Measurements from ENCODE around the gene GALNT18.

GALNT18 gene

GRCh38 chr11:11535611-11536010, 86.2 kb downstream of the GALNT18 start (continued):
- no peak for TF ChIP-seq ZNF8 (CRISPR knock-in tag; IDR thresholded peaks at IDR 0.05)
- TF ChIP-seq ZFP30 (CRISPR knock-in tag; IDR thresholded peaks at IDR 0.05) = no peak

- ATAC-seq = no peak
- TF ChIP-seq TOX (CRISPR knock-in tag; IDR thresholded peaks at IDR 0.05; ENCODE audit: borderline replicate concordance) = no peak
- TF ChIP-seq TCF4 (CRISPR knock-in tag; IDR thresholded peaks at IDR 0.05; ENCODE audit: borderline replicate concordance) = no peak
- TF ChIP-seq ARNTL (CRISPR knock-in tag; IDR thresholded peaks at IDR 0.05; ENCODE audit: borderline replicate concordance, low read depth) = no peak
- no peak for TF ChIP-seq ISL1 (CRISPR knock-in tag; IDR thresholded peaks at IDR 0.05)
- no peak for TF ChIP-seq PATZ1 (CRISPR knock-in tag; IDR thresholded peaks at IDR 0.05; ENCODE audit: borderline replicate concordance)
Observed at GRCh38 chr11:11534981-11535380, 86.8 kb downstream of the GALNT18 start.

- TF ChIP-seq CSRNP3 (CRISPR knock-in tag; IDR thresholded peaks at IDR 0.05) (no peak), ZNF565 (CRISPR knock-in tag; conservative IDR thresholded peaks at IDR 0.05; ENCODE audit: low read depth) (no peak), TOX (CRISPR knock-in tag; IDR thresholded peaks at IDR 0.05; ENCODE audit: borderline replicate concordance) (no peak), TCF4 (CRISPR knock-in tag; IDR thresholded peaks at IDR 0.05; ENCODE audit: borderline replicate concordance) (no peak), GLIS3 (CRISPR knock-in tag; IDR thresholded peaks at IDR 0.05) (no peak)
- no peak for ATAC-seq
Observed at GRCh38 chr11:11533751-11534150, 88.1 kb downstream of the GALNT18 start.

- no peak for ATAC-seq
Observed at GRCh38 chr11:11533057-11533456, 88.7 kb downstream of the GALNT18 start.

GRCh38 chr11:11532574-11532973, 89.2 kb downstream of the GALNT18 start:
- no peak for ATAC-seq
- TF ChIP-seq ZC3H10 (CRISPR knock-in tag; IDR thresholded peaks at IDR 0.05) (no peak), TCF4 (CRISPR knock-in tag; IDR thresholded peaks at IDR 0.05; ENCODE audit: borderline replicate concordance) (no peak), CREB5 (CRISPR knock-in tag; IDR thresholded peaks at IDR 0.05; ENCODE audit: low read depth) (no peak), CSDC2 (CRISPR knock-in tag; IDR thresholded peaks at IDR 0.05) (no peak), ESRRG (CRISPR knock-in tag; IDR thresholded peaks at IDR 0.05) (no peak), TSHZ2 (CRISPR knock-in tag; IDR thresholded peaks at IDR 0.05) (no peak), PPARA (CRISPR knock-in tag; IDR thresholded peaks at IDR 0.05; ENCODE audit: borderline replicate concordance) (no peak), OSR1 (CRISPR knock-in tag; IDR thresholded peaks at IDR 0.05) (no peak), RARB (CRISPR knock-in tag; IDR thresholded peaks at IDR 0.05) (no peak), ISL1 (CRISPR knock-in tag; IDR thresholded peaks at IDR 0.05) (no peak), ZFP30 (CRISPR knock-in tag; IDR thresholded peaks at IDR 0.05) (no peak), CSRNP3 (CRISPR knock-in tag; IDR thresholded peaks at IDR 0.05) (no peak), GLIS3 (CRISPR knock-in tag; IDR thresholded peaks at IDR 0.05) (no peak), ZFP3 (CRISPR knock-in tag; IDR thresholded peaks at IDR 0.05) (no peak), SNAI2 (CRISPR knock-in tag; IDR thresholded peaks at IDR 0.05) (no peak), ZNF8 (CRISPR knock-in tag; IDR thresholded peaks at IDR 0.05) (no peak)

More at GRCh38 chr11:11533057-11533456, 88.7 kb downstream of the GALNT18 start:
- TF ChIP-seq ARNTL (CRISPR knock-in tag; IDR thresholded peaks at IDR 0.05; ENCODE audit: borderline replicate concordance, low read depth) (no peak), RARB (CRISPR knock-in tag; IDR thresholded peaks at IDR 0.05) (no peak), ISL1 (CRISPR knock-in tag; IDR thresholded peaks at IDR 0.05) (no peak), ZNF8 (CRISPR knock-in tag; IDR thresholded peaks at IDR 0.05) (no peak), CSDC2 (CRISPR knock-in tag; IDR thresholded peaks at IDR 0.05) (no peak), GLIS3 (CRISPR knock-in tag; IDR thresholded peaks at IDR 0.05) (no peak), PATZ1 (CRISPR knock-in tag; IDR thresholded peaks at IDR 0.05; ENCODE audit: borderline replicate concordance) (no peak), TCF4 (CRISPR knock-in tag; IDR thresholded peaks at IDR 0.05; ENCODE audit: borderline replicate concordance) (no peak), BACH2 (CRISPR knock-in tag; IDR thresholded peaks at IDR 0.05; ENCODE audit: borderline replicate concordance) (no peak), OSR1 (CRISPR knock-in tag; IDR thresholded peaks at IDR 0.05) (no peak), ZC3H10 (CRISPR knock-in tag; IDR thresholded peaks at IDR 0.05) (no peak)

Measured in SK-N-SH treated with all-trans-retinoic acid at 6 μM for 48 hours (cell line).